Aorta (tissue), 5 donors: ENCODE results near the gene SLC43A1. TPM values are rescaled to one million over a fixed set of nuclear protein-coding genes. Genes with fewer than 3 reads are reported as not detected.

ENCODE experiments used
- ATAC-seq: fragments of 200-7000 bp; cut with Tn5 transposase; one replicate; pipeline ENCODE4 v1.9.1; 2022; ENCODE audit warnings: moderate library complexity; ENCODE audit not compliant: low FRiP score
- DNase-seq, 2 donors: peaks; one replicate each; pipeline ENCODE4 v3.0.0-alpha.2; 2020
- H3K27ac ChIP-seq, 2 donors: one replicate each; pipeline ENCODE4 v1.5.1; 2013; ENCODE audit warnings: low read length in 2 of 2, mild to moderate bottlenecking in 2 of 2, moderate library complexity in 2 of 2, control low read depth in 1 of 2, inconsistent platforms in 1 of 2, low read depth in 1 of 2
- H3K27me3 ChIP-seq, 2 donors: one replicate each; pipeline ENCODE4 v1.6.1; 2013; ENCODE audit warnings: control low read depth in 1 of 2, low read length in 1 of 2, mild to moderate bottlenecking in 1 of 2, moderate library complexity in 1 of 2; ENCODE audit not compliant: insufficient read depth in 2 of 2, control insufficient read depth in 1 of 2
- H3K36me3 ChIP-seq, 2 donors: one replicate each; pipeline ENCODE4 v1.6.1; 2013; ENCODE audit warnings: control low read depth in 1 of 2, low read length in 1 of 2, mild to moderate bottlenecking in 1 of 2; ENCODE audit not compliant: insufficient read depth in 2 of 2, control insufficient read depth in 1 of 2
- H3K4me1 ChIP-seq, 2 donors: one replicate each; pipeline ENCODE4 v1.6.1; 2013; ENCODE audit warnings: low read length in 2 of 2, control low read depth in 1 of 2, mild to moderate bottlenecking in 1 of 2, moderate library complexity in 1 of 2; ENCODE audit not compliant: insufficient read depth in 2 of 2, control insufficient read depth in 1 of 2
- H3K4me3 ChIP-seq, 2 donors: one replicate each; pipeline ENCODE4 v1.5.1; 2013; ENCODE audit warnings: low read length in 2 of 2, control low read depth in 1 of 2, mild to moderate bottlenecking in 1 of 2
- H3K9me3 ChIP-seq: one replicate; pipeline ENCODE4 v1.6.1; 2013; ENCODE audit warnings: mild to moderate bottlenecking, low read length; ENCODE audit not compliant: control insufficient read depth
- WGBS, 2 donors: extraction: QIAGEN DNeasy Blood & Tissue Kit; methylation state at CpG; one replicate each; pipeline ENCODE4 v1.1.7; 2013; 5-methylcytosine and 5-hydroxymethylcytosine counted together
- intact Hi-C, 2 donors: fragments of 100-400 bp; cut with DNase I; formaldehyde crosslinking; loops; one replicate each; pipeline versions ENCODE4 v1.14.2 to v1.15.0; 2022
- polyA plus RNA-seq, 2 donors: library from polyadenylated mRNA; stranded (reverse); fragments of 200-250 nt; gene quantifications; one replicate each; pipeline ENCODE4 v1.2.3, GENCODE V29; 2013
- total RNA-seq, 2 donors: library from RNA; stranded (reverse); fragmentation: NEBNext Ultra II Directional; extraction: Animal tissue kit (Norgen Biotek cat#: 25700); gene quantifications; one replicate each; pipeline ENCODE4 v1.2.1, GENCODE V29; 2021
- donor health status: healthy with polysubstance abuse.
- donor health status: Bipolar disorder and iron deficiency.
- donor health status: DM: no; HTN: no; CAD: no.
- donor health status: DM: no; HTN: no; CAD: no.
- donor health status: DM: yes; HTN: yes; CAD: no.

SLC43A1 gene
- total and polyA plus RNA-seq, 4 donors: 7.6 to 19.6 (median 12.2) TPM

GRCh38 chr11:57440744-57441414 lies 74.6 kb downstream of the SLC43A1 start:
- no peaks in the 10 kb centered on the region for H3K27me3 ChIP-seq
- ATAC-seq: no peak
- no peaks in the 10 kb centered on the region for H3K9me3 ChIP-seq
- H3K4me1 ChIP-seq: no peaks in the 10 kb centered on the region
- DNase-seq: no peak
- H3K36me3 ChIP-seq: no peaks in the 10 kb centered on the region
- no peak overlapping the region for H3K27ac ChIP-seq
- 84% methylated on average over 4 of the region's 4 CpGs for WGBS, 2 donors
- H3K4me3 ChIP-seq: no peak overlapping the region
- intact Hi-C loops: no loop called here

DNA sequence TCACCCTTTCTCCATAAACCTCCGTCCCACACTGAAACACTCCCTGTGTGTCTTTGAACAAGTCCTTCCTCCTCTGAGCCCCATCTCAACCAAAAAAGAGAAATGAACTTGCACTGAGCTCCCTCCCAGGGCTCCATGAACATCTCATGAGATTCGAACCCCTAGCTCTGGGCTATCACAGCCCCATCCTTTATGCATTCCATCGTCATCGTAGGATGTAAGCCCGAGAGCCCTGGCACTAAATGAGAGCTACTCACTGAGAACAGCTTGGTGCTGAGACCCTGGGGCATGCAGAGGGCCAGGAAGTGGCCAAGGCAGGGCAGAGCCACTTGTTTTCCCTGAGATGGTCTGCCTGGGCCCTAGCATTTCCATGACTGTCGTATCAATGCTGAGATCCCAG lies 75.7 kb downstream of the SLC43A1 start:
- Histone ChIP-seq H3K4me1 (no peaks in the 10 kb centered on the region), H3K27me3 (no peaks in the 10 kb centered on the region), H3K27ac (no peak overlapping the region), H3K36me3 (no peaks in the 10 kb centered on the region), H3K4me3 (no peak overlapping the region), H3K9me3 (no peaks in the 10 kb centered on the region)
- 76 to 77% methylated on average over 6 of the region's 6 CpGs for WGBS, 2 donors
- ATAC-seq (no peak), DNase-seq (no peak)
- intact Hi-C loops: no loop called here

DNA sequence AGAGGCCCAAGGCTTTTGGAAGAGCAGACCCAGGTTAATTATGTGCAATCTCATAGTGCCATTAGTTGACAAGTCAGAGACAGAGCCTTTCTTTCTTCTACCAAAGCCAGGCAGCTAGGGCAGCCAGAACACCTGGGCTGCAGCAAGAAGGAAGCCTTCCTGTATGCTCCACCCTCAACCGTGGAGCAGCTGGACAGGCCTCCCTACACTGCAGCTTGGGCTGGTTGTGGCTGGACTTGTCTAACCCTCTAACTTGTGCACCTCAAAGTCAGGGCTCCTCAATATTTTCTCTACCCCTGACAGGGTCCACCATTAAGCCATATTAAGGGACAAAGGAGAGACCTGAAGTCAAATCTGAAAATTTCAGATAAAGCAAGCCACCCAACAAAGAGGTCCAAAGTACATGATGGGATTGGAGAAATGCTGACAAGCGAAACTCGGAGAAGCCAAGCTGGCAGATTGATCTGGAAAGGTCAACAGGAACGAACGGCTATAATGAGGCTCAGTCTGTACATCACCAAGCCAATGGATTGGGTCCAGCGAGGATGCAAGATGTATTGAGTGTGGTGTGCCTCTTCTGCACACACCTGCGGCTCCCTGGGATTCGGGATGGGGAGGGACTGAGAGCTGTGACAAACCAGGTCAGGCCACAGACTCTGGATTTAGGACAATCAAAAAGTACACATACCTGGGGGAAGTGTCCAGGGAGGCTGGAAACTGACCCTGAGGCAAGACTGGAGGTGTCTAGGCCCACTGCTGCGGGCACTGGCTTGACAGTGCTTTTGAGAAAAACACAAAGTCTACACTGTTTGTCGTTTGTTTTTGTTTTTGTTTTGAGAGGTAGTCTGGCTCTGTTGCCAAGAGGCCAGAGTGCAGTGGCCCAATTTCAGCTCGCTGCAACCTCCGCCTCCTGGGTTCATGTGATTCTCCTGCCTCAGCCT lies 76.9 kb downstream of the SLC43A1 start:
- DNase-seq (no peak), ATAC-seq (no peak)
- H3K27ac ChIP-seq: no peak overlapping the region
- no peaks in the 10 kb centered on the region for H3K27me3 ChIP-seq
- H3K36me3 ChIP-seq: no peaks in the 10 kb centered on the region
- intact Hi-C loops: no loop called here
- WGBS, 2 donors: 87 to 89% methylated on average over 12 of the region's 12 CpGs
- H3K4me1 ChIP-seq: no peaks in the 10 kb centered on the region
- no peaks in the 10 kb centered on the region for H3K9me3 ChIP-seq
- H3K4me3 ChIP-seq: no peak overlapping the region

DNA sequence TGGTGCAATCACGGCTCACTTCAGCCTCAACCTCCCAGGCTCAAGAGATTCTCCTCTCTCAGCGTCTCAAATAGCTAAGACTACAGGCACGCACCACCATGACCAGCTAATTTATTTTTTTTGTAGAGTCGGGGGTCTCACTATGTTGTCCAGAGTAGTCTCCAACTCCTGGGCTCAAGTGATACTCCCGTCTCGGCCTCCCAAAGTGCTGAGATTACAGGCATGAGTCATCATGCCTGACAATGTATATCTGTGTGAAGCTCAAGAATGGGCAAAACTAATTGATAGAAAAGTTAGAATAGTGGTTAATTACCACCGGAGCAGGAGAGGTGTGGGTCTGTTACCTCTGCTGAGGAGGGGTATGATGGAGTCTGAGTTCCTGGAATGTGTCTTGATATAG lies 79.5 kb downstream of the SLC43A1 start:
- intact Hi-C loops: no loop called here
- Histone ChIP-seq H3K27me3 (no peaks in the 10 kb centered on the region), H3K9me3 (no peaks in the 10 kb centered on the region), H3K27ac (no peak overlapping the region), H3K36me3 (no peaks in the 10 kb centered on the region), H3K4me1 (no peaks in the 10 kb centered on the region), H3K4me3 (no peak overlapping the region)
- ATAC-seq: no peak
- WGBS, 2 donors: 87 to 91% methylated on average over 7 of the region's 7 CpGs
- no peak for DNase-seq

GRCh38 chr11:57434640-57435546 lies 80.6 kb downstream of the SLC43A1 start:
- DNase-seq (no peak), ATAC-seq (peak; percentile 83)
- no peaks in the 10 kb centered on the region for H3K9me3 ChIP-seq
- no peaks in the 10 kb centered on the region for H3K36me3 ChIP-seq
- intact Hi-C loops: loop anchor here in 1 of 2 donors (1.0 kb wide), 1 partner anchor 22 kb away; no protein-coding TSS in a partner anchor
- H3K4me1 ChIP-seq: no peaks in the 10 kb centered on the region
- no peak overlapping the region for H3K27ac ChIP-seq
- no peak overlapping the region for H3K4me3 ChIP-seq
- H3K27me3 ChIP-seq: no peaks in the 10 kb centered on the region
- WGBS, 2 donors: 65 to 68% methylated on average over 15 of the region's 15 CpGs

Other genes starting within 250 kb of the SLC43A1 start
- 100 to 1,000 TPM; 169 to 184 TPM for gene TNKS1BP1, start 190.8 kb downstream of the SLC43A1 start, total RNA-seq
- gene TNKS1BP1, start 190.8 kb downstream of the SLC43A1 start, polyA plus RNA-seq: 100 to 1,000 TPM in 1 of 2 donors, 10 to 100 TPM in 1; 35.2 to 161 TPM
- gene SSRP1, start 179.8 kb downstream of the SLC43A1 start, total RNA-seq: 10 to 100 TPM; 43.2 to 48.7 TPM
- gene SSRP1, start 179.8 kb downstream of the SLC43A1 start, polyA plus RNA-seq: 10 to 100 TPM; 37.8 to 44.9 TPM
- not detected for gene P2RX3, start 177.3 kb downstream of the SLC43A1 start, total RNA-seq
- gene P2RX3, start 177.3 kb downstream of the SLC43A1 start, polyA plus RNA-seq: not detected
- not detected for gene PRG3, start 134.6 kb downstream of the SLC43A1 start, total RNA-seq
- not detected for gene PRG3, start 134.6 kb downstream of the SLC43A1 start, polyA plus RNA-seq
- under 1 TPM; 0.39 to 0.84 TPM for gene PRG2, start 125.1 kb downstream of the SLC43A1 start, total RNA-seq
- under 1 TPM in 1 of 2 donors, not detected in 1; 0.15 TPM for gene PRG2, start 125.1 kb downstream of the SLC43A1 start, polyA plus RNA-seq
- gene SLC43A3, start 88.6 kb downstream of the SLC43A1 start, total RNA-seq: 10 to 100 TPM; 59.7 to 97.8 TPM
- gene SLC43A3, start 88.6 kb downstream of the SLC43A1 start, polyA plus RNA-seq: 10 to 100 TPM; 28.0 to 30.4 TPM
- 1 to 10 TPM; 1.1 to 4.3 TPM for gene RTN4RL2, start 55.2 kb downstream of the SLC43A1 start, total RNA-seq
- gene RTN4RL2, start 55.2 kb downstream of the SLC43A1 start, polyA plus RNA-seq: under 1 TPM in 1 of 2 donors, not detected in 1; 0.20 TPM
- gene TIMM10, start 15.1 kb upstream of the SLC43A1 start, total RNA-seq: 10 to 100 TPM; 30.8 to 40.0 TPM
- gene TIMM10, start 15.1 kb upstream of the SLC43A1 start, polyA plus RNA-seq: 10 to 100 TPM; 34.7 to 71.1 TPM
- not detected for gene SMTNL1, start 21.9 kb upstream of the SLC43A1 start, total RNA-seq
- not detected for gene SMTNL1, start 21.9 kb upstream of the SLC43A1 start, polyA plus RNA-seq
- gene UBE2L6, start 52.0 kb upstream of the SLC43A1 start, total RNA-seq: 10 to 100 TPM; 42.0 to 68.9 TPM
- 10 to 100 TPM; 44.8 to 45.2 TPM for gene UBE2L6, start 52.0 kb upstream of the SLC43A1 start, polyA plus RNA-seq
- 1,000 to 10,000 TPM in 1 of 2 donors, 100 to 1,000 TPM in 1; 723 to 1,015 TPM for gene SERPING1, start 82.0 kb upstream of the SLC43A1 start, total RNA-seq
- gene SERPING1, start 82.0 kb upstream of the SLC43A1 start, polyA plus RNA-seq: 100 to 1,000 TPM; 473 to 867 TPM
- gene YPEL4, start 134.2 kb upstream of the SLC43A1 start, total RNA-seq: 1 to 10 TPM in 1 of 2 donors, under 1 TPM in 1; 0.97 to 1.8 TPM
- gene YPEL4, start 134.2 kb upstream of the SLC43A1 start, polyA plus RNA-seq: 1 to 10 TPM; 3.0 to 6.2 TPM
- 10 to 100 TPM; 10.0 to 10.6 TPM for gene CLP1, start 142.1 kb upstream of the SLC43A1 start, total RNA-seq
- gene CLP1, start 142.1 kb upstream of the SLC43A1 start, polyA plus RNA-seq: 10 to 100 TPM in 1 of 2 donors, 1 to 10 TPM in 1; 6.7 to 10.8 TPM
- gene ZDHHC5, start 152.4 kb upstream of the SLC43A1 start, total RNA-seq: 10 to 100 TPM; 47.9 to 51.0 TPM
- 10 to 100 TPM; 11.3 to 17.6 TPM for gene ZDHHC5, start 152.4 kb upstream of the SLC43A1 start, polyA plus RNA-seq
- gene MED19, start 196.5 kb upstream of the SLC43A1 start, total RNA-seq: 10 to 100 TPM in 1 of 2 donors, 1 to 10 TPM in 1; 8.8 to 11.6 TPM
- 10 to 100 TPM in 1 of 2 donors, 1 to 10 TPM in 1; 9.9 to 11.8 TPM for gene MED19, start 196.5 kb upstream of the SLC43A1 start, polyA plus RNA-seq
- 10 to 100 TPM; 40.6 to 47.8 TPM for gene TMX2, start 196.9 kb upstream of the SLC43A1 start, total RNA-seq
- 10 to 100 TPM; 44.1 to 50.8 TPM for gene TMX2, start 196.9 kb upstream of the SLC43A1 start, polyA plus RNA-seq
- 10 to 100 TPM; 65.0 to 75.1 TPM for gene SELENOH, start 225.8 kb upstream of the SLC43A1 start, total RNA-seq
- 100 to 1,000 TPM; 126 to 158 TPM for gene SELENOH, start 225.8 kb upstream of the SLC43A1 start, polyA plus RNA-seq
- gene BTBD18, start 236.1 kb upstream of the SLC43A1 start, total RNA-seq: not detected
- gene BTBD18, start 236.1 kb upstream of the SLC43A1 start, polyA plus RNA-seq: under 1 TPM in 1 of 2 donors, not detected in 1; 0.05 TPM
- gene CTNND1, start 246.1 kb upstream of the SLC43A1 start, total RNA-seq: 100 to 1,000 TPM; 167 to 213 TPM
- 10 to 100 TPM; 31.6 to 35.8 TPM for gene CTNND1, start 246.1 kb upstream of the SLC43A1 start, polyA plus RNA-seq